KMS-11 (cell line): Measurements from ENCODE around the gene MT1B.
"Not testable (repeated sequence)": the region's sequence is repeated elsewhere in the genome, so short reads cannot be mapped to it uniquely, and the experiment has no call there.

Source experiments
- H2AFZ ChIP-seq: fragments of 200-600 bp; sonication (generic); 2 replicates; pipeline ENCODE4 v1.6.1; 2016; ENCODE audit warnings: antibody characterized with exemption, mixed run types, low read depth
- H3K27ac ChIP-seq: fragments of 200-600 bp; sonication (generic); 2 replicates; pipeline ENCODE4 v1.6.1; 2016; ENCODE audit warnings: mild to moderate bottlenecking, mixed run types
- H3K27me3 ChIP-seq: fragments of 200-600 bp; sonication (generic); 2 replicates; pipeline ENCODE4 v1.6.1; 2017; ENCODE audit warnings: mild to moderate bottlenecking, low read depth, mixed run types, moderate library complexity; ENCODE audit not compliant: insufficient read depth
- H3K36me3 ChIP-seq: fragments of 200-600 bp; sonication (generic); 2 replicates; pipeline ENCODE4 v1.6.1; 2017; ENCODE audit warnings: mild to moderate bottlenecking, mixed run types; ENCODE audit not compliant: insufficient read depth
- H3K4me1 ChIP-seq: fragments of 200-600 bp; sonication (generic); 2 replicates; pipeline ENCODE4 v1.6.1; 2016; ENCODE audit warnings: mild to moderate bottlenecking, low read depth, mixed run types; ENCODE audit not compliant: poor library complexity, severe bottlenecking
- H3K4me2 ChIP-seq: fragments of 200-600 bp; sonication (generic); 2 replicates; pipeline ENCODE4 v1.7.0; 2016; ENCODE audit warnings: mild to moderate bottlenecking, mixed run types
- H3K4me3 ChIP-seq: fragments of 200-600 bp; sonication (generic); IDR thresholded peaks from 2 replicates; pipeline ENCODE4 v1.6.1; 2017; ENCODE audit warnings: low read depth, low read length, mixed read lengths; ENCODE audit not compliant: insufficient read depth
- H3K79me2 ChIP-seq: fragments of 200-600 bp; sonication (generic); 2 replicates; pipeline ENCODE4 v1.6.1; 2016; ENCODE audit warnings: low read depth, mixed run types; ENCODE audit not compliant: insufficient read depth
- H3K9ac ChIP-seq: fragments of 200-600 bp; sonication (generic); 2 replicates; pipeline ENCODE4 v1.6.1; 2016; ENCODE audit warnings: mild to moderate bottlenecking, mixed run types
- H4K20me1 ChIP-seq: fragments of 200-600 bp; sonication (generic); 2 replicates; pipeline ENCODE4 v1.6.1; 2016; ENCODE audit warnings: mild to moderate bottlenecking, mixed run types; ENCODE audit not compliant: insufficient read depth
- TF ChIP-seq, protein P1 (sequence below): fragments of 200-600 bp; sonication (generic); conservative IDR thresholded peaks from 2 replicates; pipeline ENCODE4 v1.6.1; 2017; ENCODE audit warnings: low read depth, mild to moderate bottlenecking, antibody characterized with exemption, low read length, moderate library complexity, mixed read lengths

The MT1B gene

DNA sequence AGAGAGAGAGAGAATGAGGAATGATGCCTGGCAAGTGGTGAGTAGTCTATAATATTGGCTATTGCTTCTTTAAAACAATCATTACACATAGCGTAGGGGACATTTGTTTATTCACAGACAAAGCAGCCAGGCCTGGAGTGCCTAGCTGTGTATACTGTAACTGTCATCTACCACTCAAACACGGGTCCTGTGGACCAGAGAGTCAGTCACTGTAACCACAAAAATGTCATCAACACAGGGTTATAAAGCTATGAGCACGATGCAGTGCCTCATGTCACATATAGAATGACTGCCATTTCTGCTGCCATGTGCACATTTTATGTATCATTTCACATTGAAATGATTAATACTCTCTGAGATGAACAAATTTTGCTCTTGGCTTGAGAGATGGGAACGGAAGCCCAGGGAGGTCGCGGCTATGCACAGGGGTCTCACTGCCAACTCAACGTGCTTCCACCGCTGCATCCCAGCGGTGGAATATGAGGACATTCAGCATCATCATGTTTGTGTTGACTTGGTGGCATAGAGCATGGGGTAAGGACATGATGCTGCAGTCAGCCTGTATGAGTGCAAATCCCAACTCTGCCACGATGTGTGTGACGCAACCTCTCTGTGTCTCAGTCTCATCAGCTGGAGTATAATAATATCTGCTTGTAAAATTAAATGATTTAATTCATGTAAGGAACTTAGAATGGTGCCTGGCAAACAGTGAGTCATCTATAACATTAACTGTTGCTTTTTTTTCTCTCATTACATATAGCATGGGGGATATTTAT, 21.3 kb downstream of the MT1B start:
- H3K79me2 ChIP-seq = no peaks in the 10 kb centered on the region
- H3K4me1 ChIP-seq = no peaks in the 10 kb centered on the region
- no peak overlapping the region for H2AFZ ChIP-seq
- H3K4me3 ChIP-seq = no peak overlapping the region
- no peaks in the 10 kb centered on the region for H4K20me1 ChIP-seq
- TF ChIP-seq, protein P1, sequence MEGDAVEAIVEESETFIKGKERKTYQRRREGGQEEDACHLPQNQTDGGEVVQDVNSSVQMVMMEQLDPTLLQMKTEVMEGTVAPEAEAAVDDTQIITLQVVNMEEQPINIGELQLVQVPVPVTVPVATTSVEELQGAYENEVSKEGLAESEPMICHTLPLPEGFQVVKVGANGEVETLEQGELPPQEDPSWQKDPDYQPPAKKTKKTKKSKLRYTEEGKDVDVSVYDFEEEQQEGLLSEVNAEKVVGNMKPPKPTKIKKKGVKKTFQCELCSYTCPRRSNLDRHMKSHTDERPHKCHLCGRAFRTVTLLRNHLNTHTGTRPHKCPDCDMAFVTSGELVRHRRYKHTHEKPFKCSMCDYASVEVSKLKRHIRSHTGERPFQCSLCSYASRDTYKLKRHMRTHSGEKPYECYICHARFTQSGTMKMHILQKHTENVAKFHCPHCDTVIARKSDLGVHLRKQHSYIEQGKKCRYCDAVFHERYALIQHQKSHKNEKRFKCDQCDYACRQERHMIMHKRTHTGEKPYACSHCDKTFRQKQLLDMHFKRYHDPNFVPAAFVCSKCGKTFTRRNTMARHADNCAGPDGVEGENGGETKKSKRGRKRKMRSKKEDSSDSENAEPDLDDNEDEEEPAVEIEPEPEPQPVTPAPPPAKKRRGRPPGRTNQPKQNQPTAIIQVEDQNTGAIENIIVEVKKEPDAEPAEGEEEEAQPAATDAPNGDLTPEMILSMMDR = no peak
- H3K9ac ChIP-seq = no peak overlapping the region
- H3K4me2 ChIP-seq = no peak overlapping the region
- H3K36me3 ChIP-seq = no peaks in the 10 kb centered on the region
- H3K27me3 ChIP-seq = peaks cover 13% of the 10 kb centered on the region; the same call in 1 of the 2 replicates
- no peak overlapping the region for H3K27ac ChIP-seq

DNA sequence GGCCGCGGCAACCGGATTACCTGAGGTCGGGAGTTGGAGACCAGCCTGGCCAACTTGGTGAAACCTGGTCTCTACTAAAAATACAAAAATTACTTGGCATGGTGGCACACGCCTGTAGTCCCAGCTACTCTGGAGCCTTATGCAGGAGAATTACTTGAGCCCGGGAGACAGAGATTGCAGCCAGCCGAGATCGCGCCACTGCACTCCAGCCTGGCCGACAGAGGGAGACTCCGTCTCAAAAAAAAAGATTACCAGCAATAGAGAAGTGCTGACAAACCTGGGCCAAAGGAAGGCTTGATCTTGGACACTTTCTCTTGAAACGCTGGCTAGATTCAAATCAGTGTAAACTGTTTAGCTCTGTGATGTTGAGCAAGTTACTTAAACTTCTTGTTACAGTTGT, 22.2 kb downstream of the MT1B start:
- H3K27me3 ChIP-seq = peaks cover 13% of the 10 kb centered on the region; the same call in 1 of the 2 replicates
- no peaks in the 10 kb centered on the region for H3K36me3 ChIP-seq
- H3K27ac ChIP-seq = no peak overlapping the region
- H3K4me3 ChIP-seq = no peak overlapping the region
- H3K4me1 ChIP-seq = no peaks in the 10 kb centered on the region
- H3K4me2 ChIP-seq = no peak overlapping the region
- TF ChIP-seq, protein P1 = no peak
- no peaks in the 10 kb centered on the region for H3K79me2 ChIP-seq
- H4K20me1 ChIP-seq = no peaks in the 10 kb centered on the region
- H2AFZ ChIP-seq = no peak overlapping the region
- H3K9ac ChIP-seq = no peak overlapping the region

DNA sequence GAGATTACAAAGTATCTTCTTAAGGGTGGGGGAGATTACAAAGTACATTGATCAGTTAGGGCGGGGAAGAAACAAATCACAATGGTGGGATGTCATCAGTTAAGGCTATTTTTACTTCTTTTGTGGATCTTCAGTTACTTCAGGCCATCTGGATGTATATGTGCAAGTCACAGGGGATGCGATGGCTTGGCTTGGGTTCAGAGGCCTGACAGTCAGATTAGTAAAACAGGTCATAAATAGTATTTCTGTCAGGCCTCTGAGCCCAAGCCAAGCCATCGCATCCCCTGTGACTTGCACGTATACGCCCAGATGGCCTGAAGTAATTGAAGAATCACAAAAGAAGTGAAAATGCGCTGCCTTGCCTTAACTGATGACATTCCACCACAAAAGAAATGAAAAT, 22.9 kb downstream of the MT1B start:
- not testable (repeated sequence) for H3K9ac ChIP-seq, H3K4me1 ChIP-seq, H2AFZ ChIP-seq, H3K79me2 ChIP-seq, H3K4me2 ChIP-seq, H4K20me1 ChIP-seq, H3K27me3 ChIP-seq, H3K4me3 ChIP-seq, H3K27ac ChIP-seq, H3K36me3 ChIP-seq

DNA sequence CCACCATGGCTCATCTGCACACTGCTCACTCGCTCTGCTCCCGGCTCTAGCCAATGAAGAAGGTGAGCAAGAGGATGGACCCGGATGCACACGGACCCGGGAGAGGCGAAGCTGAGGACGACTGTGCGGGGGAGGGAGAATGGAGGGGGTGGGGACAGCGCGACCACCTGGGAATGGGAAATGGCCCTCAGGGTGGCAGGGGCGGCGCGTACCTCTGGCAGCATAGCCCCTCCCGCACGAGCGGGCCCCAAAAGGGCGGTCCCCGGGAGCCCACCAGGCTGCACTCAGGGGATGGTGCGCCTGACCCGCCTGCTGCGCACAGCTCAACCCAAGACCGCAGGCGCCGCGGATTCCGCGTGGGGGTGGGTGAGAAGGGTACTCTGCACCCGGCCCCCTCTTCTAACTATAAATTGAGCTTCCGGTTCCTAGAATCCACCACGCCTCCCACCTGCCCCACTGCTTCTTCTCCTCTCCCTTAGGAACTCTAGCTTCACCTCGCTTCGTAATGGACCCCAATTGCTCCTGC, 24.1 kb downstream of the MT1B start:
- Histone ChIP-seq H3K36me3 (no peaks in the 10 kb centered on the region), H3K4me1 (no peaks in the 10 kb centered on the region), H3K27ac (no peak overlapping the region), H3K4me2 (no peak overlapping the region), H3K9ac (no peak overlapping the region), H3K79me2 (no peaks in the 10 kb centered on the region), H3K4me3 (no peak overlapping the region), H3K27me3 (0 out of 2 replicates have a peak, but pooled peaks cover 4% of the 10 kb centered on the region), H4K20me1 (no peaks in the 10 kb centered on the region), H2AFZ (no peak overlapping the region)
- TF ChIP-seq, protein P1 = no peak

DNA sequence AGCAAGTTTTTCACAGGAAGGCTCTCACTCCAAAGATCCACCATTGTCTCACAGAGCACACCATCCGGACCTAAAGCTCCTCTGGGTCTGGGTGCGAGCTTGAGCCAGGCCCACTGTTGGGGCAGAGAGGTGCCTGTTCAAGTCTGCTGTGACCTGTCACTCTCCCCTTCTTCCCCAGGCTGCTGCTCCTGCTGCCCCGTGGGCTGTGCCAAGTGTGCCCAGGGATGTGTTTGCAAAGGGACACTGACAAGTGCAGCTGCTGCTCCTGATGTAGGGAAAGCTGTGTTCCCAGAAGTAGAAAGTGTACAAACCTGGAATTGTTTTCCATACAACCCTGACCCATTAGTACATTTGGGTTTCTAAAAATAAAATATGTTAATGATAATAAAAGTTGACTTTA, 25.8 kb downstream of the MT1B start:
- Histone ChIP-seq H2AFZ (no peak overlapping the region), H3K79me2 (no peaks in the 10 kb centered on the region), H3K36me3 (no peaks in the 10 kb centered on the region), H3K27me3 (no peaks in the 10 kb centered on the region), H3K4me1 (no peaks in the 10 kb centered on the region), H3K9ac (no peak overlapping the region), H3K4me3 (no peak overlapping the region), H3K4me2 (no peak overlapping the region), H3K27ac (no peak overlapping the region), H4K20me1 (no peaks in the 10 kb centered on the region)
- TF ChIP-seq, protein P1 = no peak
